IMR-90 (cell line): Measurements from ENCODE around the gene TNFSF12. TPM values are rescaled to one million over a fixed set of nuclear protein-coding genes. Genes with fewer than 3 reads are reported as not detected.

Experiments
- ATAC-seq: fragments of 200-7000 bp; cut with Tn5 transposase; 2 replicates; pipeline ENCODE4 v1.9.1; 2020; ENCODE audit warnings: low read depth, mild to moderate bottlenecking, moderate library complexity
- BruUV-seq: library from RNA; stranded (reverse); fragments of 400-500 nt; replicated peaks from 2 replicates; lab custom pipeline; 2021; lab: Mats Ljungman, UMichigan
- CTCF ChIA-PET: fragments of 300-600 bp; formaldehyde crosslinking; extraction: SDS; loops from one replicate; lab custom pipeline; 2021; ENCODE audit warnings: antibody characterized with exemption; lab: Yijun Ruan, JAX
- POLR2A ChIA-PET: fragments of 300-600 bp; sonication (Branson Sonifier 250); formaldehyde crosslinking; loops from one replicate; lab custom pipeline; 2022; ENCODE audit warnings: antibody characterized with exemption; ENCODE audit not compliant: unreplicated experiment; lab: Charles Lee
- DNase-seq: peaks from one replicate; pipeline ENCODE4 v3.0.0; 2013
- H2AFZ ChIP-seq: replicated peaks from 2 replicates; pipeline ENCODE3; 2013; ENCODE audit warnings: low read length, mild to moderate bottlenecking; ENCODE audit not compliant: poor library complexity
- H2AK5ac ChIP-seq: 2 replicates; pipeline ENCODE4 v1.6.1; 2013; ENCODE audit warnings: low read depth, low read length, inconsistent platforms
- H2AK9ac ChIP-seq: replicated peaks from 2 replicates; pipeline ENCODE3; 2013; ENCODE audit warnings: mild to moderate bottlenecking, low read depth, low read length, moderate library complexity; ENCODE audit not compliant: poor library complexity
- H2BK120ac ChIP-seq: 2 replicates; pipeline ENCODE4 v1.6.1; 2013; ENCODE audit warnings: low read depth, low read length, inconsistent platforms
- H2BK15ac ChIP-seq: 3 replicates; pipeline ENCODE4 v1.6.1; 2013; ENCODE audit warnings: low read depth, low read length, inconsistent platforms
- H2BK20ac ChIP-seq: 2 replicates; pipeline ENCODE4 v1.6.1; 2013; ENCODE audit warnings: low read depth, mild to moderate bottlenecking, inconsistent platforms, low read length, moderate library complexity
- H2BK5ac ChIP-seq: 2 replicates; pipeline ENCODE4 v1.6.1; 2013; ENCODE audit warnings: mild to moderate bottlenecking, low read depth, low read length, inconsistent platforms; ENCODE audit not compliant: poor library complexity, severe bottlenecking
- H3K14ac ChIP-seq: replicated peaks from 2 replicates; pipeline ENCODE4 v1.6.1; 2013; ENCODE audit warnings: low read depth, low read length, inconsistent platforms
- H3K18ac ChIP-seq: 2 replicates; pipeline ENCODE4 v1.6.1; 2013; ENCODE audit warnings: low read depth, low read length, control low read depth
- H3K23ac ChIP-seq: 2 replicates; pipeline ENCODE4 v1.6.1; 2013; ENCODE audit warnings: low read depth, low read length, inconsistent platforms
- H3K27ac ChIP-seq: 2 replicates; pipeline ENCODE4 v1.5.1; 2013; ENCODE audit warnings: mild to moderate bottlenecking, control low read depth, low read length; ENCODE audit not compliant: insufficient read depth
- H3K27me3 ChIP-seq: 2 replicates; pipeline ENCODE4 v1.6.1; 2013; ENCODE audit warnings: low read length; ENCODE audit not compliant: control insufficient read depth, insufficient read depth
- H3K36me3 ChIP-seq: 2 replicates; pipeline ENCODE4 v1.6.1; 2013; ENCODE audit warnings: low read length, mixed read lengths; ENCODE audit not compliant: control insufficient read depth, insufficient read depth
- H3K4ac ChIP-seq: 2 replicates; pipeline ENCODE4 v1.6.1; 2013; ENCODE audit warnings: low read depth, low read length, inconsistent platforms
- H3K4me1 ChIP-seq: 2 replicates; pipeline ENCODE4 v1.6.1; 2013; ENCODE audit warnings: low read length, mixed read lengths; ENCODE audit not compliant: control insufficient read depth, insufficient read depth
- H3K4me2 ChIP-seq: 2 replicates; pipeline ENCODE4 v1.6.1; 2013; ENCODE audit warnings: low read depth, mild to moderate bottlenecking, control low read depth, low read length, moderate library complexity
- H3K4me3 ChIP-seq: 2 replicates; pipeline ENCODE4 v1.5.1; 2013; ENCODE audit warnings: low read depth, mild to moderate bottlenecking, control low read depth, low read length, moderate library complexity; ENCODE audit not compliant: insufficient read depth
- H3K56ac ChIP-seq: 2 replicates; pipeline ENCODE4 v1.6.1; 2013; ENCODE audit warnings: low read length, inconsistent platforms; ENCODE audit not compliant: insufficient read depth; ENCODE audit errors: extremely low read depth
- H3K79me1 ChIP-seq, 2 experiments: 2 replicates each; pipeline ENCODE4 v1.6.1; 2013; ENCODE audit warnings: low read length in 2 of 2, inconsistent platforms in 1 of 2, low read depth in 1 of 2
- H3K9ac ChIP-seq: 2 replicates; pipeline ENCODE4 v1.6.1; 2013; ENCODE audit warnings: low read depth, low read length, control low read depth
- H3K9me1 ChIP-seq: 2 replicates; pipeline ENCODE4 v1.6.1; 2013; ENCODE audit warnings: low read length, inconsistent platforms; ENCODE audit not compliant: insufficient read depth
- H3K9me3 ChIP-seq: 2 replicates; pipeline ENCODE4 v1.6.1; 2013; ENCODE audit warnings: low read length; ENCODE audit not compliant: control insufficient read depth, insufficient read depth
- H4K20me1 ChIP-seq: 2 replicates; pipeline ENCODE4 v1.6.1; 2013; ENCODE audit warnings: low read length, inconsistent platforms; ENCODE audit not compliant: insufficient read depth
- H4K5ac ChIP-seq: 2 replicates; pipeline ENCODE4 v1.6.1; 2013; ENCODE audit warnings: mild to moderate bottlenecking, low read depth, low read length, control low read depth
- H4K8ac ChIP-seq, 2 experiments: 2 replicates each; pipeline ENCODE4 v1.6.1; 2013; ENCODE audit warnings: low read depth in 2 of 2, low read length in 2 of 2, control low read depth in 1 of 2, inconsistent platforms in 1 of 2
- H4K91ac ChIP-seq: 2 replicates; pipeline ENCODE4 v1.6.1; 2013; ENCODE audit warnings: low read depth, low read length, inconsistent platforms; ENCODE audit not compliant: insufficient read depth
- BHLHE40 ChIP-seq: fragments of 150-350 bp; IDR thresholded peaks from 2 replicates; pipeline ENCODE4 v1.6.1; 2016; ENCODE audit warnings: mild to moderate bottlenecking, low read depth, low read length
- CEBPB ChIP-seq: IDR thresholded peaks from 2 replicates; pipeline ENCODE4 v1.6.1; 2012; ENCODE audit warnings: low read depth, low read length, improper control_type of control experiment
- CHD1 ChIP-seq: IDR thresholded peaks from 2 replicates; pipeline ENCODE4 v1.6.1; 2012; ENCODE audit warnings: low read depth, low read length, improper control_type of control experiment
- CTCF ChIP-seq: conservative IDR thresholded peaks from 2 replicates; pipeline ENCODE4 v1.5.1; 2012; ENCODE audit warnings: mild to moderate bottlenecking, low read depth, low read length, improper control_type of control experiment
- FOS ChIP-seq: fragments of 150-350 bp; IDR thresholded peaks from 2 replicates; pipeline ENCODE4 v1.6.1; 2016; ENCODE audit warnings: low read depth, low read length
- MAFK ChIP-seq: IDR thresholded peaks from 2 replicates; pipeline ENCODE4 v1.6.1; 2012; ENCODE audit warnings: low read depth, low read length, improper control_type of control experiment
- MAZ ChIP-seq: IDR thresholded peaks from 2 replicates; pipeline ENCODE4 v1.6.1; 2012; ENCODE audit warnings: low read depth, mild to moderate bottlenecking, low read length, improper control_type of control experiment, moderate library complexity, borderline replicate concordance
- MXI1 ChIP-seq: IDR thresholded peaks from 2 replicates; pipeline ENCODE4 v1.6.1; 2012; ENCODE audit warnings: low read depth, mild to moderate bottlenecking, low read length, moderate library complexity, borderline replicate concordance
- NFE2L2 ChIP-seq: fragments of 150-350 bp; IDR thresholded peaks from 2 replicates; pipeline ENCODE4 v1.6.1; 2016; ENCODE audit warnings: low read depth, mild to moderate bottlenecking, low read length
- POLR2A ChIP-seq: IDR thresholded peaks from 2 replicates; pipeline ENCODE4 v1.6.1; 2012; ENCODE audit warnings: mild to moderate bottlenecking, low read depth, low read length
- RAD21 ChIP-seq: IDR thresholded peaks from 2 replicates; pipeline ENCODE4 v1.6.1; 2012; ENCODE audit warnings: low read length, improper control_type of control experiment
- RCOR1 ChIP-seq: IDR thresholded peaks from 2 replicates; pipeline ENCODE4 v1.6.1; 2012; ENCODE audit warnings: mild to moderate bottlenecking, low read length, improper control_type of control experiment; ENCODE audit not compliant: insufficient replicate concordance
- RFX5 ChIP-seq: IDR thresholded peaks from 2 replicates; pipeline ENCODE4 v1.8.0; 2012; ENCODE audit warnings: low read depth, mild to moderate bottlenecking, low read length, moderate library complexity
- SMC3 ChIP-seq: fragments of 150-350 bp; IDR thresholded peaks from 2 replicates; pipeline ENCODE4 v1.6.1; 2016; ENCODE audit warnings: low read depth, mild to moderate bottlenecking, antibody characterized with exemption, low read length, moderate library complexity
- WGBS, 2 experiments: methylation state at CpG; one replicate each; pipeline versions ENCODE4 v1.1.5 to v1.1.7; 2013; ENCODE audit warnings: missing lambda C conversion rate in 2 of 2; ENCODE audit not compliant: insufficient read length in 1 of 2; ENCODE audit errors: extremely low coverage in 2 of 2; 5-methylcytosine and 5-hydroxymethylcytosine counted together
- dilution Hi-C: fragments of 300-500 bp; cut with HindIII; formaldehyde crosslinking; loops from one replicate; pipeline ENCODE4 v1.14.3; 2018; ENCODE audit warnings: low sequenced_read_pairs; ENCODE audit not compliant: unreplicated experiment
- in situ Hi-C: fragments of 300-500 bp; cut with MboI; formaldehyde crosslinking; loops from 3 replicates; pipeline ENCODE4 v1.14.3; 2019; ENCODE audit warnings: low sequenced_read_pairs, inconsistent platforms, mixed read lengths
- intact Hi-C: fragments of 100-400 bp; cut with micrococcal nuclease; formaldehyde crosslinking; loops from 2 replicates; pipeline ENCODE4 v1.10.0; 2022
- polyA plus RNA-seq, 3 experiments: library from polyadenylated mRNA; depleted of rRNA; stranded (reverse); fragments of >200 nt; gene quantifications; 2 replicates each; pipeline ENCODE4 v1.2.3, GENCODE V29; 2012; ENCODE audit warnings: low replicate concordance in 1 of 3
- total RNA-seq: library from RNA; depleted of rRNA; stranded (reverse); fragments of >200 nt; gene quantifications from 2 replicates; pipeline ENCODE4 v1.2.3, GENCODE V29; 2012
- TF ChIP-seq, protein P1 (sequence below): fragments of 150-350 bp; IDR thresholded peaks from 2 replicates; pipeline ENCODE4 v1.6.1; 2016; ENCODE audit warnings: low read depth, mild to moderate bottlenecking, low read length, moderate library complexity, borderline replicate concordance
- TF ChIP-seq, protein P2 (sequence below): fragments of 150-350 bp; IDR thresholded peaks from 2 replicates; pipeline ENCODE4 v1.6.1; 2017; ENCODE audit warnings: mild to moderate bottlenecking, antibody characterized with exemption, low read length, low read depth

TNFSF12 gene
- total and polyA plus RNA-seq, 2 of the 4 experiments (the other 2 are of a cell fraction): 2.7 to 22.0 TPM

DNA sequence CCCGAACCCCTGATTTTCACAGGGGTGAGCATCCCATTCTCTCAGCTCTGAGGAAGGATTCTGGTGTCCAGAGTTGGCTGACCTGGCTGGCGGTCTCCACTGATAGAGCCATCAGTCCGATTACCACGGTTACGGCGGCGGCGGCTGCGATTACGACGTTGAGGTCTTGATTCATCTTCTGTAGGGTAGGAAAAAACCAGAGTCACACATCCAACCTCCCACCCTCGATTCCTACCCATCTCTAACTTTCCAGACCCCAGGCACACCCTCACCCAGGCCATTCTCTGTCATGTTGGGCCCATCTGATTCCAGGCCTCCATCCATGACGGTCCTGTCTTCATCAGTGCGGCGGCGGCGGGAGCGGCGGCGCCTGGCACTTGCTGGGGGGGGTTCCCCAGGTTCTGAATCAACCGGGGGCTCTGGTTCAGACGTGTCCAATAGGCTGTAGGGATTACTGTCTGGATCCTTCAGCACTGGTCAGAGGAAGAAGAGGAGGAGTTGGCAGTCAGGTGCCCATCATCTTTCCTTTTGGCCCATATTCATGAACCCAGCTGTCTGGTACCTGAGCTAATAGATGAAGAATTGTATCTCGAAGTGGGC lies 43.7 kb downstream of the TNFSF12 start:
- Histone ChIP-seq H3K9me1 (no peaks in the 10 kb centered on the region), H2BK120ac (no peak overlapping the region), H3K9ac (no peak overlapping the region), H2BK15ac (no peak overlapping the region), H3K79me1 (peaks cover 13 to 41% of the 10 kb centered on the region in 2 experiments), H2BK5ac (no peak overlapping the region), H3K4ac (no peak overlapping the region), H3K56ac (no peak overlapping the region), H3K36me3 (peaks cover 61% of the 10 kb centered on the region), H4K20me1 (peaks cover 9% of the 10 kb centered on the region), H3K9me3 (no peaks in the 10 kb centered on the region), H4K8ac (no peak overlapping the region), H4K91ac (no peak overlapping the region), H2AFZ (no peak overlapping the region), H3K18ac (no peak overlapping the region), H3K4me1 (peaks cover 22% of the 10 kb centered on the region), H4K5ac (no peak overlapping the region), H2AK5ac (no peak overlapping the region), H3K14ac (no peak overlapping the region), H2BK20ac (no peak overlapping the region), H3K27ac (no peak overlapping the region), H3K23ac (no peak overlapping the region), H3K4me3 (no peak overlapping the region), H3K4me2 (no peak overlapping the region), H2AK9ac (no peak overlapping the region), H3K27me3 (no peaks in the 10 kb centered on the region)
- no TSS peak for BruUV-seq
- ChIA-PET POLR2A (no interaction called here), CTCF (no interaction called here)
- dilution Hi-C loops: no loop called here
- DNase-seq (no peak), ATAC-seq (no peak)
- WGBS, 2 experiments: no CpG with 5 or more reads among the region's 23 CpGs
- in situ Hi-C loops: no loop called here
- intact Hi-C loops: no loop called here
- TF ChIP-seq RCOR1 (no peak), MXI1 (no peak), NFE2L2 (no peak), POLR2A (no peak), CEBPB (no peak), CHD1 (no peak), MAFK (no peak), CTCF (no peak), BHLHE40 (no peak), MAZ (no peak), RAD21 (no peak), SMC3 (no peak), FOS (no peak), RFX5 (no peak)
- TF ChIP-seq, protein P1, sequence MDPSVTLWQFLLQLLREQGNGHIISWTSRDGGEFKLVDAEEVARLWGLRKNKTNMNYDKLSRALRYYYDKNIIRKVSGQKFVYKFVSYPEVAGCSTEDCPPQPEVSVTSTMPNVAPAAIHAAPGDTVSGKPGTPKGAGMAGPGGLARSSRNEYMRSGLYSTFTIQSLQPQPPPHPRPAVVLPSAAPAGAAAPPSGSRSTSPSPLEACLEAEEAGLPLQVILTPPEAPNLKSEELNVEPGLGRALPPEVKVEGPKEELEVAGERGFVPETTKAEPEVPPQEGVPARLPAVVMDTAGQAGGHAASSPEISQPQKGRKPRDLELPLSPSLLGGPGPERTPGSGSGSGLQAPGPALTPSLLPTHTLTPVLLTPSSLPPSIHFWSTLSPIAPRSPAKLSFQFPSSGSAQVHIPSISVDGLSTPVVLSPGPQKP: no peak
- TF ChIP-seq, protein P2, sequence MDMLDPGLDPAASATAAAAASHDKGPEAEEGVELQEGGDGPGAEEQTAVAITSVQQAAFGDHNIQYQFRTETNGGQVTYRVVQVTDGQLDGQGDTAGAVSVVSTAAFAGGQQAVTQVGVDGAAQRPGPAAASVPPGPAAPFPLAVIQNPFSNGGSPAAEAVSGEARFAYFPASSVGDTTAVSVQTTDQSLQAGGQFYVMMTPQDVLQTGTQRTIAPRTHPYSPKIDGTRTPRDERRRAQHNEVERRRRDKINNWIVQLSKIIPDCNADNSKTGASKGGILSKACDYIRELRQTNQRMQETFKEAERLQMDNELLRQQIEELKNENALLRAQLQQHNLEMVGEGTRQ: no peak
